Fibroblast of skin of abdomen (primary cell): ENCODE measurements around the gene SPOCK3.
"Not testable (repeated sequence)": the region's sequence is repeated elsewhere in the genome, so short reads cannot be mapped to it uniquely, and the experiment has no call there.

Experiments
- DNase-seq: peaks from one replicate; pipeline ENCODE4 v3.0.0-alpha.2; 2013

Gene SPOCK3

GRCh38 chr4:167034983-167035382 is 199.3 kb downstream of the SPOCK3 start:
- DNase-seq = no peak

GRCh38 chr4:167032871-167033270 is 201.4 kb downstream of the SPOCK3 start:
- DNase-seq = peak; percentile 55

GRCh38 chr4:167031534-167032156 is 202.6 kb downstream of the SPOCK3 start:
- DNase-seq = peak; percentile 5

GRCh38 chr4:167028976-167029375 is 205.3 kb downstream of the SPOCK3 start:
- DNase-seq = no peak

GRCh38 chr4:167025670-167026069 is 208.6 kb downstream of the SPOCK3 start:
- no peak for DNase-seq

- DNase-seq = no peak
Observed at GRCh38 chr4:167023364-167023925, 210.8 kb downstream of the SPOCK3 start.

GRCh38 chr4:167021545-167022155 is 212.6 kb downstream of the SPOCK3 start:
- peak; percentile 57 for DNase-seq

GRCh38 chr4:167020410-167020809 is 213.9 kb downstream of the SPOCK3 start:
- no peak for DNase-seq

- DNase-seq = no peak
Observed at GRCh38 chr4:167014944-167015343, 219.3 kb downstream of the SPOCK3 start.

- no peak for DNase-seq
Observed at GRCh38 chr4:167003326-167003725, 231.0 kb downstream of the SPOCK3 start.

- no peak for DNase-seq
Observed at GRCh38 chr4:167000141-167000852, 234.0 kb downstream of the SPOCK3 start.

GRCh38 chr4:166996216-166996615 is 238.1 kb downstream of the SPOCK3 start:
- DNase-seq = no peak

GRCh38 chr4:166994686-166995085 is 239.6 kb downstream of the SPOCK3 start:
- DNase-seq = no peak

- no peak for DNase-seq
Observed at GRCh38 chr4:166991006-166991561, 243.2 kb downstream of the SPOCK3 start.

- no peak for DNase-seq
Observed at GRCh38 chr4:166989886-166990285, 244.4 kb downstream of the SPOCK3 start.

- DNase-seq = no peak
Observed at GRCh38 chr4:166987026-166987425, 247.3 kb downstream of the SPOCK3 start.

- DNase-seq = no peak
Observed at GRCh38 chr4:166981847-166982246, 252.4 kb downstream of the SPOCK3 start.

- DNase-seq = no peak
Observed at GRCh38 chr4:166980419-166980818, 253.9 kb downstream of the SPOCK3 start.

- no peak for DNase-seq
Observed at GRCh38 chr4:166977596-166977995, 256.7 kb downstream of the SPOCK3 start.

- peak; percentile 27 for DNase-seq
Observed at GRCh38 chr4:166972071-166972470, 262.2 kb downstream of the SPOCK3 start.

- not testable (repeated sequence) for DNase-seq
Observed at GRCh38 chr4:166968219-166968618, 266.1 kb downstream of the SPOCK3 start.

GRCh38 chr4:166965562-166965961 is 268.7 kb downstream of the SPOCK3 start:
- DNase-seq = no peak

GRCh38 chr4:166957451-166957850 is 276.8 kb downstream of the SPOCK3 start:
- DNase-seq = no peak
